DMS53 (cell line): ENCODE data around the gene DOK7.
"Not testable (repeated sequence)": the region's sequence is repeated elsewhere in the genome, so short reads cannot be mapped to it uniquely, and the experiment has no call there.

Experiments used
- DNase-seq: peaks from one replicate; lab custom pipeline; 2025; lab: John Stamatoyannopoulos, UW

DOK7 gene

GRCh38 chr4:3533423-3533820, 70.3 kb downstream of the DOK7 start:
- no peak for DNase-seq

GRCh38 chr4:3535812-3536211, 72.7 kb downstream of the DOK7 start:
- DNase-seq, result not testable (repeated sequence)

- DNase-seq, result not testable (repeated sequence)
Measured at GRCh38 chr4:3538906-3539305, 75.8 kb downstream of the DOK7 start.

- not testable (repeated sequence) for DNase-seq
Measured at GRCh38 chr4:3543415-3543814, 80.3 kb downstream of the DOK7 start.
